Measurements from ENCODE around the gene ANO6. TPM values are rescaled to one million over a fixed set of nuclear protein-coding genes. Genes with fewer than 3 reads are reported as not detected.

ANO6 gene
- total RNA-seq, 4 donors from 2014 or later: 31.8 to 43.5 (median 34.1) TPM

- WGBS: 47% methylated on average over 2 of the region's 2 CpGs
- Histone ChIP-seq H3K9me3 (no peaks in the 10 kb centered on the region), H3K27me3 (no peaks in the 10 kb centered on the region), H3K27ac (no peak overlapping the region), H3K36me3 (no peaks in the 10 kb centered on the region), H3K4me1 (peaks cover 39% of the 10 kb centered on the region), H3K4me3 (peak overlapping the region; percentile 98)
- no peak for DNase-seq (ENCODE audit: low spot score in 2 of 2)
- TF ChIP-seq CTCF (IDR thresholded peaks at IDR 0.05) (no peak), POLR2A (IDR thresholded peaks at IDR 0.05) (no peak), POLR2AphosphoS5 (IDR thresholded peaks at IDR 0.05) (no peak), EP300 (IDR thresholded peaks at IDR 0.05) (no peak)
Measured at GRCh38 chr12:45217846-45218245, 2.0 kb downstream of the ANO6 start.

GRCh38 chr12:45219621-45220020 is 3.7 kb downstream of the ANO6 start:
- Histone ChIP-seq H3K27me3 (no peaks in the 10 kb centered on the region), H3K36me3 (no peaks in the 10 kb centered on the region), H3K4me1 (peaks cover 47% of the 10 kb centered on the region), H3K9me3 (no peaks in the 10 kb centered on the region), H3K27ac (no peak overlapping the region), H3K4me3 (no peak overlapping the region)
- DNase-seq (ENCODE audit: low spot score in 2 of 2): no peak
- TF ChIP-seq POLR2AphosphoS5 (IDR thresholded peaks at IDR 0.05) (no peak), EP300 (IDR thresholded peaks at IDR 0.05) (no peak), CTCF (IDR thresholded peaks at IDR 0.05) (no peak), POLR2A (IDR thresholded peaks at IDR 0.05) (no peak)
- WGBS: 89% methylated on average over 2 of the region's 2 CpGs

- no peak for DNase-seq (ENCODE audit: low spot score in 2 of 2)
- Histone ChIP-seq H3K9me3 (no peaks in the 10 kb centered on the region), H3K27me3 (no peaks in the 10 kb centered on the region), H3K4me1 (peaks cover 46% of the 10 kb centered on the region), H3K27ac (no peak overlapping the region), H3K36me3 (no peaks in the 10 kb centered on the region), H3K4me3 (no peak overlapping the region)
- TF ChIP-seq EP300 (IDR thresholded peaks at IDR 0.05) (no peak), CTCF (IDR thresholded peaks at IDR 0.05) (no peak), POLR2A (IDR thresholded peaks at IDR 0.05) (no peak), POLR2AphosphoS5 (IDR thresholded peaks at IDR 0.05) (no peak)
Measured at GRCh38 chr12:45220363-45220931, 4.6 kb downstream of the ANO6 start.

GRCh38 chr12:45220969-45221368 is 5.1 kb downstream of the ANO6 start:
- no peak for DNase-seq (ENCODE audit: low spot score in 2 of 2)
- Histone ChIP-seq H3K9me3 (no peaks in the 10 kb centered on the region), H3K27me3 (no peaks in the 10 kb centered on the region), H3K4me1 (peaks cover 46% of the 10 kb centered on the region), H3K4me3 (no peak overlapping the region), H3K27ac (no peak overlapping the region), H3K36me3 (no peaks in the 10 kb centered on the region)
- 88% methylated on average over 6 of the region's 6 CpGs for WGBS
- TF ChIP-seq EP300 (IDR thresholded peaks at IDR 0.05): no peak
- TF ChIP-seq POLR2AphosphoS5 (IDR thresholded peaks at IDR 0.05): no peak
- TF ChIP-seq CTCF (IDR thresholded peaks at IDR 0.05): no peak
- no peak for TF ChIP-seq POLR2A (IDR thresholded peaks at IDR 0.05)

- DNase-seq (ENCODE audit: low spot score in 2 of 2): no peak
- WGBS: 88% methylated on average over 2 of the region's 2 CpGs
- Histone ChIP-seq H3K9me3 (no peaks in the 10 kb centered on the region), H3K4me3 (no peak overlapping the region), H3K4me1 (peaks cover 31% of the 10 kb centered on the region), H3K27ac (no peak overlapping the region), H3K36me3 (no peaks in the 10 kb centered on the region), H3K27me3 (no peaks in the 10 kb centered on the region)
- TF ChIP-seq CTCF (IDR thresholded peaks at IDR 0.05) (no peak), EP300 (IDR thresholded peaks at IDR 0.05) (no peak), POLR2AphosphoS5 (IDR thresholded peaks at IDR 0.05) (no peak), POLR2A (IDR thresholded peaks at IDR 0.05) (no peak)
Measured at GRCh38 chr12:45223868-45224267, 8.0 kb downstream of the ANO6 start.
